ENCODE data around the gene SEMA6A.

Gene SEMA6A

DNA sequence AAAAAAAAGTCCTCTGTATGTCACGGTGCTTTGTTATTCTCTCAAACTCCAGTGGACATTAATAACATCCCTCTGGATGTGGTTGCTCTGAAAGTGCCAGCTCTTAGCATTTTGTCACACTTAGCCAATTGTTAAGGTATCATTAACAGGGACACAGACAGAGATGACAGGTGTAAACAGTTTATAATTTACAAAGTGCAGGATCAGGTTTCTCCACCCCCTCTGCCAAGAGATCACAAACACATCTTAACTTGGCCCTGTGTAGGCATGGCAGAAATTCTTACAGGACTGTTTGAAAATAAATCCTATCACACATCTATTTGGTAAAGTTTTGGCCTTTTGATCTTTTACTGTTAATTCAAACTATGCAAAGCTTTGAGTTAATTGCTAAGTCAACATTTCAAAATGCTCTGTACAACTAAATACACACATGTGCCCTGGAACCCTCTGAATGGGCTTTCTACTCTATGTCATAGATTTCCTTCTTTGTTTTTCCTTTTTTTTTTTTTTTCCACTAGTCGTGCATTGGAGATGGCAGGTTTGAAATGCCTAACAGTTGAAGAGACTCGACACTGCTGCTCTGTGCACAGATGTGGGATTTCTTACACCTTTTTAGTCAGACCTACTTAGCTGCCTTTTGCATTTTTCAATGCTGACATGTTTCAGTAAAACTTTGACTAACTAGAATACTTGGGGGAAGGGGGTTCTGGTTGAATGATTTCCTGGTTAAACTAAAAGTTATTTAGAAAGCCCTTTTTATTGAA lies 41.7 kb downstream of the SEMA6A start:
- H3K9me3 ChIP-seq (ENCODE audit: severe bottlenecking): no peaks in the 10 kb centered on the region
- H3K27me3 ChIP-seq (ENCODE audit: insufficient read depth, low read depth, severe bottlenecking): no peaks in the 10 kb centered on the region
- H3K4me3 ChIP-seq (ENCODE audit: low read depth, low read length): no peak overlapping the region
- H3K27ac ChIP-seq: no peak overlapping the region
- TF ChIP-seq CTCF (IDR thresholded peaks at IDR 0.05; ENCODE audit: low read depth, low read length): no peak
- H3K36me3 ChIP-seq: no peaks in the 10 kb centered on the region
- no peak for DNase-seq

DNA sequence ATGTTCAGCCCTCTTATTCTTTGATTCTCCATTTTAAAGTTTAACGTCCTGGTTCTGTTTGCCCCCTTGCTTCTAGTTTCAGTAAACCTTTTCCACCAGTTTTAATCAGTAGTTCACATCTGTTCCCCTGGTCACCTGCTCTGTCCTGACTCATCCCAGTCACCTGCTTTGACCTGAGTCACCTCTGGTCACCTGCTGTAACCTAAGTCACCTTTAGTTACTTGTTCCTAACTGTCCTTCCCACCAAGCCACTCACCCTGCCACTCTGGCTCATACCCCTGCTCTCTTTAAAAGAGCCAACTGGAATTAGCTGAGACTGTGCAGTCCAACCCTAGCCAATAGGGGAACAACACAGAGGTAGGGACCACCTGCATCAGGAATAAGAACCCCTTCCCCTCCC lies 43.0 kb downstream of the SEMA6A start:
- peak; percentile 26 for DNase-seq
- Histone ChIP-seq H3K36me3 (no peaks in the 10 kb centered on the region), H3K27ac (no peak overlapping the region), H3K4me3 (ENCODE audit: low read depth, low read length) (no peak overlapping the region), H3K9me3 (ENCODE audit: severe bottlenecking) (no peaks in the 10 kb centered on the region), H3K27me3 (ENCODE audit: insufficient read depth, low read depth, severe bottlenecking) (no peaks in the 10 kb centered on the region)
- no peak for TF ChIP-seq CTCF (IDR thresholded peaks at IDR 0.05; ENCODE audit: low read depth, low read length)

- H3K27ac ChIP-seq: no peak overlapping the region
- no peak overlapping the region for H3K4me3 ChIP-seq (ENCODE audit: low read depth, low read length)
- no peaks in the 10 kb centered on the region for H3K27me3 ChIP-seq (ENCODE audit: insufficient read depth, low read depth, severe bottlenecking)
- no peak for TF ChIP-seq CTCF (IDR thresholded peaks at IDR 0.05; ENCODE audit: low read depth, low read length)
- DNase-seq: no peak
- H3K9me3 ChIP-seq (ENCODE audit: severe bottlenecking): no peaks in the 10 kb centered on the region
- no peaks in the 10 kb centered on the region for H3K36me3 ChIP-seq
Measured at GRCh38 chr5:116531117-116531516, 43.5 kb downstream of the SEMA6A start.

GRCh38 chr5:116530276-116530675 lies 44.3 kb downstream of the SEMA6A start:
- DNase-seq: no peak
- H3K4me3 ChIP-seq (ENCODE audit: low read depth, low read length): no peak overlapping the region
- TF ChIP-seq CTCF (IDR thresholded peaks at IDR 0.05; ENCODE audit: low read depth, low read length): no peak

DNA sequence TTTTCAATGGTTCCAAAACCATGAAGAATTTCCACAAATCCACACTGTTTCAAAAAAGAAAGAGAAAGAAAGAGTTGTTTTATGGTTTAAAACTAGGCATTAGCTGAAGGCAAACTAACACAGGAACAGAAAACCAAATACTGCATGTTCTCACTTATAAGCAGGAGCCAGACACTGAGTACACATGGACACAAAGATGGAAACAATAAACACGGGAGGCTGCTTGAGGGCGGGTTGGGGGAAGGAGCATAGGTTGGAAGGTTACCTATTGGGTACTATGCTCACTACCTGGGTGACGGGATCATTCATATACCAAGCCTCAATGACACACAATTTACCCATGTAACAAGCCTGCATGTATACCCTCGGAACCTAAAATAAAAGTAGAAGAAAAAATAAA lies 45.0 kb downstream of the SEMA6A start:
- DNase-seq: no peak
- Histone ChIP-seq H3K27ac (no peak overlapping the region; the same call in 1 of the 2 replicates), H3K27me3 (ENCODE audit: insufficient read depth, low read depth, severe bottlenecking) (no peaks in the 10 kb centered on the region), H3K9me3 (ENCODE audit: severe bottlenecking) (no peaks in the 10 kb centered on the region), H3K4me3 (ENCODE audit: low read depth, low read length) (no peak overlapping the region), H3K36me3 (no peaks in the 10 kb centered on the region)
- no peak for TF ChIP-seq CTCF (IDR thresholded peaks at IDR 0.05; ENCODE audit: low read depth, low read length)

More at GRCh38 chr5:116530276-116530675, 44.3 kb downstream of the SEMA6A start:
- Histone ChIP-seq H3K9me3 (ENCODE audit: severe bottlenecking) (no peaks in the 10 kb centered on the region), H3K36me3 (no peaks in the 10 kb centered on the region), H3K27me3 (ENCODE audit: insufficient read depth, low read depth, severe bottlenecking) (no peaks in the 10 kb centered on the region), H3K27ac (no peak overlapping the region)
